K562 (cell line): ENCODE results near the gene ZNF292. TPM values are rescaled to one million over a fixed set of nuclear protein-coding genes. Genes with fewer than 3 reads are reported as not detected.
A peak's percentile ranks its signal among the peaks of the same experiment; 100 is the strongest.

ENCODE experiments used
- ADNP ChIP-seq: fragments of 200-800 bp; sonication (Bioruptor generic); IDR thresholded peaks from 2 replicates; pipeline ENCODE4 v1.6.1; 2016; ENCODE audit warnings: missing genetic modification characterization, missing compliant biosample characterization
- ARID1B ChIP-seq: fragments of 450-650 bp; IDR thresholded peaks from 2 replicates; pipeline ENCODE4 v1.6.1; 2016; ENCODE audit warnings: antibody characterized with exemption, mild to moderate bottlenecking, inconsistent platforms
- ARID4B ChIP-seq: sonication (generic); formaldehyde crosslinking; IDR thresholded peaks from 2 replicates; pipeline ENCODE4 v1.8.0; 2022; ENCODE audit warnings: mild to moderate bottlenecking, missing genetic modification reagents
- ASH1L ChIP-seq: fragments of 450-650 bp; IDR thresholded peaks from 2 replicates; pipeline ENCODE4 v1.6.1; 2018; ENCODE audit warnings: borderline replicate concordance, mild to moderate bottlenecking, low read depth; ENCODE audit not compliant: partially characterized antibody
- ATF7 ChIP-seq: fragments of 450-650 bp; IDR thresholded peaks from 2 replicates; pipeline ENCODE4 v1.7.1; 2014; ENCODE audit warnings: mild to moderate bottlenecking, moderate library complexity
- CLOCK ChIP-seq: fragments of 250-450 bp; sonication (Bioruptor Pico); IDR thresholded peaks from 2 replicates; pipeline ENCODE4 v1.4.0; 2020; ENCODE audit warnings: mild to moderate bottlenecking, moderate library complexity, borderline replicate concordance
- KDM5B ChIP-seq: fragments of 200-600 bp; sonication (generic); IDR thresholded peaks from 2 replicates; pipeline ENCODE4 v1.6.1; 2012; ENCODE audit warnings: low read depth, mild to moderate bottlenecking, moderate library complexity, low read length, control low read depth, inconsistent platforms; ENCODE audit not compliant: insufficient replicate concordance
- MIER1 ChIP-seq: fragments of 450-650 bp; IDR thresholded peaks from 2 replicates; pipeline ENCODE4 v1.6.1; 2016; ENCODE audit warnings: antibody characterized with exemption, mild to moderate bottlenecking, low read depth
- NEUROD1 ChIP-seq: fragments of 150-350 bp; IDR thresholded peaks from 2 replicates; pipeline ENCODE4 v1.6.1; 2014; ENCODE audit warnings: borderline replicate concordance, low read length, low read depth; ENCODE audit not compliant: partially characterized antibody
- NR2F6 ChIP-seq: fragments of 450-650 bp; formaldehyde crosslinking; IDR thresholded peaks from 2 replicates; pipeline ENCODE4 v1.4.0; 2020; ENCODE audit warnings: mild to moderate bottlenecking
- RAD21 ChIP-seq, 2 experiments: fragments of 250-450 bp in 1 of 2; fragments of 450-650 bp in 1 of 2; sonication (Bioruptor Pico) in 1 of 2; formaldehyde crosslinking in 1 of 2; IDR thresholded peaks in 1 of 2; conservative IDR thresholded peaks in 1 of 2; 2 replicates each; pipeline versions ENCODE4 v1.4.0 to v1.8.0; 2020 to 2022; ENCODE audit warnings: mild to moderate bottlenecking in 2 of 2, moderate library complexity in 1 of 2
- SIRT6 ChIP-seq: IDR thresholded peaks from one replicate; pipeline ENCODE4 v1.6.1; 2012; ENCODE audit warnings: low read depth, mild to moderate bottlenecking, control low read depth, inconsistent platforms, low read length, moderate library complexity
- TAF9B ChIP-seq: fragments of 450-650 bp; IDR thresholded peaks from 2 replicates; pipeline ENCODE4 v1.6.1; 2018; ENCODE audit warnings: mild to moderate bottlenecking; ENCODE audit not compliant: partially characterized antibody
- polyA plus RNA-seq, 8 experiments: library from polyadenylated mRNA; depleted of rRNA in 4 of 8; stranded (reverse) in 5 of 8; unstranded in 3 of 8; fragments of >200 nt; fragmentation: Nextera tagmentation in 2 of 8; fragmentation: Illumina TruSeq in 1 of 8; extraction: Ambion mirVana in 2 of 8; extraction: Trizol in 1 of 8; gene quantifications; 2 replicates each; pipeline versions ENCODE4 v1.2.1 to v1.2.3, GENCODE V29; 2011 to 2014; ENCODE audit warnings: inconsistent platforms in 1 of 8, missing spikeins in 1 of 8
- total RNA-seq, 7 experiments: library from RNA; depleted of rRNA in 6 of 7; stranded (reverse); fragments of >200 nt in 6 of 7; fragmentation: Illumina TruSeq in 2 of 7; extraction: Trizol in 2 of 7; gene quantifications; 2 replicates each; pipeline versions ENCODE4 v1.2.1 to v1.2.3, GENCODE V29; 2011 to 2021; ENCODE audit warnings: low replicate concordance in 1 of 7
- TF ChIP-seq, protein P1 (sequence below): IDR thresholded peaks from 2 replicates; pipeline ENCODE4 v1.6.1; 2011; ENCODE audit warnings: borderline replicate concordance, low read depth, mild to moderate bottlenecking, moderate library complexity, low read length; ENCODE audit not compliant: insufficient read depth, poor library complexity, severe bottlenecking

The ZNF292 gene
- total and polyA plus RNA-seq, 9 of the 15 experiments (the other 6 are each of a cell fraction or from before 2014, with no cell fraction given), result 4.4 to 17.1 (median 12.8) TPM

DNA sequence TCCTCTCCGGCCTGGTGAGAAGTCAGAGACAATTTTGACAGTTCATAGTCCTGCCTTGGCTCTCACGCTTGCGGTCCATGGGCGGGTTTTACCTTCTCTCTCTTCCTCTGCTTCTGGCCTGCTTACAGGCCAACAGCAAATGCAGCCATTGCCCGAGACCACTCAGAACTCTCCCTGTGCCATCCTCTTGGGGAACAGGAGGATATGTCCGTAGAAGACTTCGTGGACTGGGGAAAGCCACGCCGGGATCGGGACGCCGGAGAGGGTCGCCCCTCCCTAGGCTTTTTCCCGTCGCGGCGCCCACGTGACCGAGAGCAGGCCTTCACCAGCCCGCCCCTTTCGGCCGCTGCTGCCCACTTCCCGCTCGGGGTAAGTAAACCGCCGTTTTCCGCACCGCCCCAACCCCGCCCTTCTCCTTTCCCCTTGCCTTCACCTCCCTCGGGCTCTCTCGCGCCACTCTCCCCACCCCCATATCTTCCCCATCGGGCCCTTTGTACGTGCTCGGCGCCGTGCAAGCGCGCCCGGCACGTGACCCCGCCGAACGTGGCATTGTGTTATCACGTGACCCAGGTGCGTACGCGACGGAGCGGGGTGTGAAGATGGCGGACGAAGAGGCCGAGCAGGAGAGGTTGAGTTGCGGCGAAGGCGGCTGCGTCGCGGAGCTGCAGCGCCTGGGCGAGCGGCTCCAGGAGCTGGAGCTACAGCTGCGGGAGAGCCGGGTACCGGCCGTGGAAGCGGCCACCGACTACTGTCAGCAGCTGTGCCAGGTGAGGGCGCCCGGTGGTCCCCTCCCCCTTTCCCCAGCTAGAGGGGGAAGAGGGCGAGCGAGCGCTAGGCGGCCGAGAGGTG, at the start of gene ZNF292 (continued):
- TF ChIP-seq ARID4B (CRISPR knock-in tag), result peak; percentile 89
- no peak for TF ChIP-seq SIRT6
- no peak for TF ChIP-seq RAD21 (CRISPR knock-in tag; conservative IDR thresholded peaks at IDR 0.05 in 1 of 2, IDR thresholded peaks at IDR 0.05 in 1 of 2)
- TF ChIP-seq NEUROD1, result peak; percentile 16
- TF ChIP-seq TAF9B, result peak; percentile 87
- peak; percentile 75 for TF ChIP-seq KDM5B
- TF ChIP-seq ATF7, result peak; percentile 53
- TF ChIP-seq ASH1L, result peak; percentile 70
- TF ChIP-seq, protein P1, sequence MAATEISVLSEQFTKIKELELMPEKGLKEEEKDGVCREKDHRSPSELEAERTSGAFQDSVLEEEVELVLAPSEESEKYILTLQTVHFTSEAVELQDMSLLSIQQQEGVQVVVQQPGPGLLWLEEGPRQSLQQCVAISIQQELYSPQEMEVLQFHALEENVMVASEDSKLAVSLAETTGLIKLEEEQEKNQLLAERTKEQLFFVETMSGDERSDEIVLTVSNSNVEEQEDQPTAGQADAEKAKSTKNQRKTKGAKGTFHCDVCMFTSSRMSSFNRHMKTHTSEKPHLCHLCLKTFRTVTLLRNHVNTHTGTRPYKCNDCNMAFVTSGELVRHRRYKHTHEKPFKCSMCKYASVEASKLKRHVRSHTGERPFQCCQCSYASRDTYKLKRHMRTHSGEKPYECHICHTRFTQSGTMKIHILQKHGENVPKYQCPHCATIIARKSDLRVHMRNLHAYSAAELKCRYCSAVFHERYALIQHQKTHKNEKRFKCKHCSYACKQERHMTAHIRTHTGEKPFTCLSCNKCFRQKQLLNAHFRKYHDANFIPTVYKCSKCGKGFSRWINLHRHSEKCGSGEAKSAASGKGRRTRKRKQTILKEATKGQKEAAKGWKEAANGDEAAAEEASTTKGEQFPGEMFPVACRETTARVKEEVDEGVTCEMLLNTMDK, result no peak
- peak; percentile 94 for TF ChIP-seq CLOCK
- TF ChIP-seq NR2F6, result no peak
- no peak for TF ChIP-seq MIER1
- TF ChIP-seq ADNP, result no peak
- peak; percentile 59 for TF ChIP-seq ARID1B
